Gastrocnemius medialis (tissue), 4 donors: ENCODE data around the gene CXCR5.

ENCODE experiments used
- CTCF ChIP-seq, 5 experiments: fragments of 450-650 bp in 3 of 5; fragments of 200-600 bp in 2 of 5; sonication (generic) in 2 of 5; IDR thresholded peaks in 4 of 5; conservative IDR thresholded peaks in 1 of 5; 1 replicate in 4 of 5; 2 replicates in 1 of 5; pipeline ENCODE4 v1.5.1; 2016 to 2019; ENCODE audit warnings: antibody characterized with exemption in 5 of 5, mild to moderate bottlenecking in 3 of 5, moderate library complexity in 3 of 5
- POLR2A ChIP-seq, 2 donors: fragments of 450-650 bp; IDR thresholded peaks; one replicate each; pipeline ENCODE4 v1.6.1; 2017; ENCODE audit warnings: antibody characterized with exemption in 2 of 2, mild to moderate bottlenecking in 2 of 2, moderate library complexity in 2 of 2

GRCh38 chr11:118916842-118917388, 33.2 kb downstream of the CXCR5 start:
- TF ChIP-seq CTCF (IDR thresholded peaks at IDR 0.05 in 4 of 5, conservative IDR thresholded peaks at IDR 0.05 in 1 of 5), result no peak
- TF ChIP-seq POLR2A (IDR thresholded peaks at IDR 0.05), result no peak
